GM23338 (cell line): ENCODE measurements around the gene NTM. TPM values are rescaled to one million over a fixed set of nuclear protein-coding genes. Genes with fewer than 3 reads are reported as not detected.

Experiments
- ATAC-seq: fragments of 200-7000 bp; cut with Tn5 transposase; 3 replicates; pipeline ENCODE4 v1.9.1; 2020
- DNase-seq: peaks from one replicate; pipeline ENCODE4 v3.0.0-alpha.2; 2015; ENCODE audit warnings: low spot score
- H2AFZ ChIP-seq: fragments of 200-600 bp; sonication (generic); 2 replicates; pipeline ENCODE4 v1.8.0; 2016; ENCODE audit warnings: antibody characterized with exemption, mild to moderate bottlenecking, moderate library complexity
- H3F3A ChIP-seq: fragments of 200-600 bp; sonication (generic); replicated peaks from 2 replicates; pipeline ENCODE4 v1.8.0; 2017; ENCODE audit warnings: antibody characterized with exemption, mixed run types, low read depth
- H3K27ac ChIP-seq: fragments of 200-600 bp; sonication (generic); 2 replicates; pipeline ENCODE4 v1.6.1; 2016; ENCODE audit warnings: low read depth
- H3K27me3 ChIP-seq: fragments of 200-600 bp; sonication (generic); 2 replicates; pipeline ENCODE4 v1.8.0; 2016; ENCODE audit warnings: mild to moderate bottlenecking, mixed run types, moderate library complexity; ENCODE audit not compliant: insufficient read depth
- H3K36me3 ChIP-seq: fragments of 200-600 bp; sonication (generic); 2 replicates; pipeline ENCODE4 v1.8.0; 2016; ENCODE audit warnings: mild to moderate bottlenecking; ENCODE audit not compliant: insufficient read depth
- H3K4me1 ChIP-seq: fragments of 200-600 bp; sonication (generic); 2 replicates; pipeline ENCODE4 v1.8.0; 2016; ENCODE audit warnings: mild to moderate bottlenecking, moderate library complexity; ENCODE audit not compliant: insufficient read depth
- H3K4me2 ChIP-seq: fragments of 200-600 bp; sonication (generic); 2 replicates; pipeline ENCODE4 v1.7.1; 2017; ENCODE audit warnings: mixed run types
- H3K4me3 ChIP-seq: fragments of 200-600 bp; sonication (generic); 2 replicates; pipeline ENCODE4 v1.6.1; 2016; ENCODE audit warnings: mixed run types
- H3K79me2 ChIP-seq: fragments of 200-600 bp; sonication (generic); replicated peaks from 2 replicates; pipeline ENCODE4 v1.8.0; 2017; ENCODE audit warnings: mild to moderate bottlenecking; ENCODE audit not compliant: insufficient read depth
- H3K9me2 ChIP-seq: fragments of 200-600 bp; sonication (generic); 2 replicates; pipeline ENCODE4 v1.8.0; 2017; ENCODE audit not compliant: insufficient read depth
- H4K20me1 ChIP-seq: fragments of 200-600 bp; sonication (generic); replicated peaks from 2 replicates; pipeline ENCODE4 v1.8.0; 2017; ENCODE audit warnings: mild to moderate bottlenecking; ENCODE audit not compliant: insufficient read depth
- H3K27ac Mint-ChIP-seq: 2 replicates; pipeline ENCODE4 v1.8.0; 2020; ENCODE audit warnings: inconsistent platforms, mild to moderate bottlenecking, moderate library complexity, mixed read lengths
- H3K27me3 Mint-ChIP-seq: 3 replicates; pipeline ENCODE4 v1.8.0; 2022; ENCODE audit warnings: low read depth, mild to moderate bottlenecking, moderate library complexity, mixed read lengths, inconsistent platforms; ENCODE audit not compliant: insufficient read depth, poor library complexity
- H3K36me3 Mint-ChIP-seq: 3 replicates; pipeline ENCODE4 v1.8.0; 2021; ENCODE audit warnings: low read depth, mild to moderate bottlenecking, inconsistent platforms, moderate library complexity, mixed read lengths
- H3K4me1 Mint-ChIP-seq: 3 replicates; pipeline ENCODE4 v1.8.0; 2020; ENCODE audit warnings: mild to moderate bottlenecking, inconsistent platforms, mixed read lengths
- H3K4me3 Mint-ChIP-seq: 3 replicates; pipeline ENCODE4 v1.8.0; 2021; ENCODE audit warnings: moderate library complexity, mild to moderate bottlenecking, inconsistent platforms, mixed read lengths
- H3K9me3 Mint-ChIP-seq: 3 replicates; pipeline ENCODE4 v1.8.0; 2020; ENCODE audit warnings: moderate library complexity, mild to moderate bottlenecking, inconsistent platforms, mixed read lengths
- CREB1 ChIP-seq: fragments of 250-450 bp; sonication (Bioruptor Pico); IDR thresholded peaks from 2 replicates; pipeline ENCODE4 v1.5.0; 2020; ENCODE audit warnings: low read depth, mild to moderate bottlenecking, moderate library complexity
- CTCF ChIP-seq, 2 experiments: fragments of 200-600 bp in 1 of 2; sonication (generic) in 1 of 2; conservative IDR thresholded peaks; 2 replicates each; pipeline versions ENCODE4 v1.5.1 to v1.6.1; 2016 to 2017; ENCODE audit warnings: antibody characterized with exemption in 2 of 2, low read depth in 2 of 2, mild to moderate bottlenecking in 2 of 2, moderate library complexity in 1 of 2
- ETS1 ChIP-seq: IDR thresholded peaks from 2 replicates; pipeline ENCODE4 v1.6.1; 2016; ENCODE audit warnings: antibody characterized with exemption
- EZH2 ChIP-seq: fragments of 200-600 bp; sonication (generic); IDR thresholded peaks from one replicate; pipeline ENCODE4 v1.8.0; 2017; ENCODE audit warnings: antibody characterized with exemption, mild to moderate bottlenecking, low read depth; ENCODE audit not compliant: unreplicated experiment
- EZH2phosphoT487 ChIP-seq: fragments of 200-600 bp; sonication (generic); IDR thresholded peaks from one replicate; pipeline ENCODE4 v1.8.1; 2018; ENCODE audit warnings: antibody characterized with exemption; ENCODE audit not compliant: unreplicated experiment
- JUNB ChIP-seq: IDR thresholded peaks from one replicate; pipeline ENCODE4 v1.6.1; 2016; ENCODE audit warnings: antibody characterized with exemption; ENCODE audit not compliant: unreplicated experiment
- NANOG ChIP-seq: IDR thresholded peaks from 2 replicates; pipeline ENCODE4 v1.6.1; 2016; ENCODE audit warnings: antibody characterized with exemption, borderline replicate concordance
- POLR2AphosphoS5 ChIP-seq: IDR thresholded peaks from 2 replicates; pipeline ENCODE4 v1.6.1; 2016; ENCODE audit warnings: antibody characterized with exemption, low read depth
- STAT1 ChIP-seq: IDR thresholded peaks from one replicate; pipeline ENCODE4 v1.6.1; 2016; ENCODE audit warnings: antibody characterized with exemption; ENCODE audit not compliant: unreplicated experiment
- ZNF114 ChIP-seq: fragments of 250-450 bp; sonication (Bioruptor Pico); IDR thresholded peaks from 2 replicates; pipeline ENCODE4 v1.5.0; 2020; ENCODE audit warnings: mild to moderate bottlenecking, moderate library complexity
- ZNF331 ChIP-seq: fragments of 250-450 bp; sonication (Bioruptor Pico); IDR thresholded peaks from 2 replicates; pipeline ENCODE4 v1.5.0; 2020; ENCODE audit warnings: low read depth, mild to moderate bottlenecking, moderate library complexity
- polyA plus RNA-seq: library from polyadenylated mRNA; unstranded; fragments of >200 nt; fragmentation: Nextera tagmentation; extraction: Ambion mirVana; gene quantifications from 2 replicates; pipeline ENCODE4 v1.2.1, GENCODE V29; 2016
- total RNA-seq: library from RNA; depleted of rRNA; stranded (reverse); fragments of >200 nt; shearing (Covaris generic); gene quantifications from 2 replicates; pipeline ENCODE4 v1.2.3, GENCODE V29; 2014
- TF ChIP-seq, protein P1 (sequence below): fragments of 250-450 bp; sonication (Bioruptor Pico); IDR thresholded peaks from 2 replicates; pipeline ENCODE4 v1.5.0; 2020; ENCODE audit warnings: mild to moderate bottlenecking, moderate library complexity

NTM gene
- total and polyA plus RNA-seq, 2 experiments from 2014 or later: 10.6 to 14.6 TPM

GRCh38 chr11:132296946-132297610 is 926.7 kb downstream of the NTM start (continued):
- TF ChIP-seq CTCF (conservative IDR thresholded peaks at IDR 0.05; ENCODE audit: low read depth in 2 of 2) (no peak), POLR2AphosphoS5 (no peak), ETS1 (no peak)

DNA sequence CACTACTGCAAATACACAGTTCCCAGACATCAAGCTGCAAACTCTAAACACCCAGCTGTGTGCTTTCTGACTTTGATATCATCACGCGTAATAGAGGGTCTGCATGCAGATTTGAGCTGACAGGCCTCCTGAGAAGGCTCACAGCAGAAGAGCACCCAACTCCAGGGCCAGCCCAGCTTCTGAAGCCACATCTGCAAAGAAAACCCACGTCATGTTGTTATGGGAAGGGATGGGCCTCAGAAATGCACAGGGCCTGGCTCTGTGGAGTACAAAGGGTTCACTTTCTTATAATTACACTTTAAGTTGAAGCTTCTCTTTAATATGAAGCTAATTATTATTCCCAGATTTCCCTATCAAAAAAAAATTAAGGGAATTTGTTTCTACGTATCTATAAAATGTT is 927.9 kb downstream of the NTM start:
- Mint-ChIP-seq H3K4me1 (peaks cover 7% of the 10 kb centered on the region; the same call in 2 of the 3 replicates), H3K27ac (no peak overlapping the region), H3K4me3 (no peak overlapping the region), H3K9me3 (no peaks in the 10 kb centered on the region), H3K36me3 (no peaks in the 10 kb centered on the region), H3K27me3 (peaks cover 2% of the 10 kb centered on the region)
- H3K4me2 ChIP-seq: no peak overlapping the region
- no peaks in the 10 kb centered on the region for H3K4me1 ChIP-seq
- no peaks in the 10 kb centered on the region for H3F3A ChIP-seq
- peaks cover 3% of the 10 kb centered on the region; the same call in 1 of the 2 replicates for H3K9me2 ChIP-seq
- H3K27ac ChIP-seq: no peak overlapping the region
- H3K36me3 ChIP-seq: no peaks in the 10 kb centered on the region
- H3K27me3 ChIP-seq: no peaks in the 10 kb centered on the region
- ATAC-seq: no peak
- no peak for DNase-seq
- no peaks in the 10 kb centered on the region for H3K79me2 ChIP-seq
- no peaks in the 10 kb centered on the region for H4K20me1 ChIP-seq
- H2AFZ ChIP-seq: no peak overlapping the region
- no peak overlapping the region for H3K4me3 ChIP-seq
- TF ChIP-seq ZNF114 (CRISPR knock-in tag) (no peak), STAT1 (no peak), CREB1 (CRISPR knock-in tag) (no peak), EZH2 (no peak), NANOG (no peak), ZNF331 (no peak), JUNB (no peak), ETS1 (no peak), EZH2phosphoT487 (no peak), POLR2AphosphoS5 (no peak), CTCF (conservative IDR thresholded peaks at IDR 0.05; ENCODE audit: low read depth in 2 of 2) (no peak)
- TF ChIP-seq, protein P1, sequence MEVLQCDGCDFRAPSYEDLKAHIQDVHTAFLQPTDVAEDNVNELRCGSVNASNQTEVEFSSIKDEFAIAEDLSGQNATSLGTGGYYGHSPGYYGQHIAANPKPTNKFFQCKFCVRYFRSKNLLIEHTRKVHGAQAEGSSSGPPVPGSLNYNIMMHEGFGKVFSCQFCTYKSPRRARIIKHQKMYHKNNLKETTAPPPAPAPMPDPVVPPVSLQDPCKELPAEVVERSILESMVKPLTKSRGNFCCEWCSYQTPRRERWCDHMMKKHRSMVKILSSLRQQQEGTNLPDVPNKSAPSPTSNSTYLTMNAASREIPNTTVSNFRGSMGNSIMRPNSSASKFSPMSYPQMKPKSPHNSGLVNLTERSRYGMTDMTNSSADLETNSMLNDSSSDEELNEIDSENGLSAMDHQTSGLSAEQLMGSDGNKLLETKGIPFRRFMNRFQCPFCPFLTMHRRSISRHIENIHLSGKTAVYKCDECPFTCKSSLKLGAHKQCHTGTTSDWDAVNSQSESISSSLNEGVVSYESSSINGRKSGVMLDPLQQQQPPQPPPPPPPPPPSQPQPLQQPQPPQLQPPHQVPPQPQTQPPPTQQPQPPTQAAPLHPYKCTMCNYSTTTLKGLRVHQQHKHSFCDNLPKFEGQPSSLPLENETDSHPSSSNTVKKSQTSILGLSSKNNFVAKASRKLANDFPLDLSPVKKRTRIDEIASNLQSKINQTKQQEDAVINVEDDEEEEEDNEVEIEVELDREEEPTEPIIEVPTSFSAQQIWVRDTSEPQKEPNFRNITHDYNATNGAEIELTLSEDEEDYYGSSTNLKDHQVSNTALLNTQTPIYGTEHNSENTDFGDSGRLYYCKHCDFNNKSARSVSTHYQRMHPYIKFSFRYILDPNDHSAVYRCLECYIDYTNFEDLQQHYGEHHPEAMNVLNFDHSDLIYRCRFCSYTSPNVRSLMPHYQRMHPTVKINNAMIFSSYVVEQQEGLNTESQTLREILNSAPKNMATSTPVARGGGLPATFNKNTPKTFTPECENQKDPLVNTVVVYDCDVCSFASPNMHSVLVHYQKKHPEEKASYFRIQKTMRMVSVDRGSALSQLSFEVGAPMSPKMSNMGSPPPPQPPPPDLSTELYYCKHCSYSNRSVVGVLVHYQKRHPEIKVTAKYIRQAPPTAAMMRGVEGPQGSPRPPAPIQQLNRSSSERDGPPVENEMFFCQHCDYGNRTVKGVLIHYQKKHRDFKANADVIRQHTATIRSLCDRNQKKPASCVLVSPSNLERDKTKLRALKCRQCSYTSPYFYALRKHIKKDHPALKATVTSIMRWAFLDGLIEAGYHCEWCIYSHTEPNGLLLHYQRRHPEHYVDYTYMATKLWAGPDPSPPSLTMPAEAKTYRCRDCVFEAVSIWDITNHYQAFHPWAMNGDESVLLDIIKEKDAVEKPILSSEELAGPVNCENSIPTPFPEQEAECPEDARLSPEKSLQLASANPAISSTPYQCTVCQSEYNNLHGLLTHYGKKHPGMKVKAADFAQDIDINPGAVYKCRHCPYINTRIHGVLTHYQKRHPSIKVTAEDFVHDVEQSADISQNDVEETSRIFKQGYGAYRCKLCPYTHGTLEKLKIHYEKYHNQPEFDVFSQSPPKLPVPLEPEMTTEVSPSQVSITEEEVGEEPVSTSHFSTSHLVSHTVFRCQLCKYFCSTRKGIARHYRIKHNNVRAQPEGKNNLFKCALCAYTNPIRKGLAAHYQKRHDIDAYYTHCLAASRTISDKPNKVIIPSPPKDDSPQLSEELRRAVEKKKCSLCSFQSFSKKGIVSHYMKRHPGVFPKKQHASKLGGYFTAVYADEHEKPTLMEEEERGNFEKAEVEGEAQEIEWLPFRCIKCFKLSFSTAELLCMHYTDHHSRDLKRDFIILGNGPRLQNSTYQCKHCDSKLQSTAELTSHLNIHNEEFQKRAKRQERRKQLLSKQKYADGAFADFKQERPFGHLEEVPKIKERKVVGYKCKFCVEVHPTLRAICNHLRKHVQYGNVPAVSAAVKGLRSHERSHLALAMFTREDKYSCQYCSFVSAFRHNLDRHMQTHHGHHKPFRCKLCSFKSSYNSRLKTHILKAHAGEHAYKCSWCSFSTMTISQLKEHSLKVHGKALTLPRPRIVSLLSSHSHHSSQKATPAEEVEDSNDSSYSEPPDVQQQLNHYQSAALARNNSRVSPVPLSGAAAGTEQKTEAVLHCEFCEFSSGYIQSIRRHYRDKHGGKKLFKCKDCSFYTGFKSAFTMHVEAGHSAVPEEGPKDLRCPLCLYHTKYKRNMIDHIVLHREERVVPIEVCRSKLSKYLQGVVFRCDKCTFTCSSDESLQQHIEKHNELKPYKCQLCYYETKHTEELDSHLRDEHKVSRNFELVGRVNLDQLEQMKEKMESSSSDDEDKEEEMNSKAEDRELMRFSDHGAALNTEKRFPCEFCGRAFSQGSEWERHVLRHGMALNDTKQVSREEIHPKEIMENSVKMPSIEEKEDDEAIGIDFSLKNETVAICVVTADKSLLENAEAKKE (CRISPR knock-in tag): no peak
